ENCODE data around the gene RPL9.

The RPL9 gene

DNA sequence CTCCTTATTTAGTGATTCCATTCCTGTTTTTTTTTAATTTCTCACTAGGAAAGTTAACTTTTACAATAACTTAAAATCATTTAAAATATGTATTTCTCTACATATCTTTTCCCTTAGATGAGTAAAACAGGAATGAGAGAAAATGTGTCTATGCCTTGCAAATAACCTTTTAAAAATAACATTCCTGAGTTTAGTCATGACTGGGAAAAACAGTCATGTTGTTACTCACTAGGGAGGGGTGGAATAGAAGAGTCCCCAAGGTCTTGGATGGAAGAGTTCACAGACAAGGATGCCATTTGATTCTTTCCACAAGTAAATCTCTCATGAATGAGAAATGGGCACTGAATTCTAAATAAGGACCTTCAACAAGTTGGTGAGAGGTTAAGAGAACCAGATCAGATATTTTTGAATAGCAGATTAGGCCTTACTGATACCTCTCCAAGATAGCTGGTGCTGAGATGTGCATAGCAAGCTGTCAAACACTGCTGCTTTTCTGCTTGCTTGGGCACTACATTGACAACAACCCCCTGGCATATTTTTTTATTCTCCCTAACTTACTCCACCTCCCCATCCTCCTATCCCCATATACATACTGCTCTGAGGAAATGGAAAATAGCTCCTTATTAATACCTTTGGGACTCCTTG lies 43.4 kb upstream of the RPL9 start:
- H3K9ac ChIP-seq (ENCODE audit: low read length) = peak overlapping the region; percentile 90
- no peak overlapping the region for H2BK12ac ChIP-seq (ENCODE audit: low read length in 2 of 2)
- H2BK120ac ChIP-seq (ENCODE audit: low read depth, low read length) = no peak overlapping the region
- peak; percentile 22 for DNase-seq
- H4K91ac ChIP-seq (ENCODE audit: low read length) = no peak overlapping the region
- H3K9me3 ChIP-seq (ENCODE audit: control insufficient read depth, low read length) = no peaks in the 10 kb centered on the region
- H3K36me3 ChIP-seq (ENCODE audit: control insufficient read depth in 1 of 2, insufficient read depth in 2 of 2, low read depth in 1 of 2, low read length in 2 of 2) = peaks cover 23 to 83% of the 10 kb centered on the region in 2 experiments
- no peak overlapping the region for H4K8ac ChIP-seq (ENCODE audit: low read length)
- peaks cover 4% of the 10 kb centered on the region for H3K4me1 ChIP-seq (ENCODE audit: control insufficient read depth, insufficient read depth, low read depth, low read length)
- H3K4me2 ChIP-seq (ENCODE audit: low read length, poor library complexity, severe bottlenecking) = no peak overlapping the region
- no peak overlapping the region for H2BK5ac ChIP-seq (ENCODE audit: low read depth, low read length, poor library complexity, severe bottlenecking)
- H2AK5ac ChIP-seq (ENCODE audit: low read length, severe bottlenecking) = no peak overlapping the region
- no peaks in the 10 kb centered on the region for H3K27me3 ChIP-seq (ENCODE audit: control insufficient read depth in 1 of 2, insufficient read depth in 1 of 2, low read length in 2 of 2)
- H3K4ac ChIP-seq (ENCODE audit: low read depth in 1 of 2, low read length in 2 of 2) = no peak overlapping the region
- peak overlapping the region in 1 of 2 experiments; percentile 45 for H3K4me3 ChIP-seq (ENCODE audit: insufficient read depth in 1 of 2, low read depth in 1 of 2, low read length in 2 of 2)
- no peak overlapping the region for H3K14ac ChIP-seq (ENCODE audit: low read length in 2 of 2)
- H2AFZ ChIP-seq (ENCODE audit: low read depth, low read length) = no peak overlapping the region
- H3K23ac ChIP-seq (ENCODE audit: low read length in 2 of 2) = no peak overlapping the region
- no peak overlapping the region for H3K18ac ChIP-seq (ENCODE audit: low read depth in 1 of 2, low read length in 2 of 2)
- no peak overlapping the region for H2BK15ac ChIP-seq (ENCODE audit: low read depth, poor library complexity, severe bottlenecking)
- peak overlapping the region; percentile 74 for H3K27ac ChIP-seq (ENCODE audit: low read length, poor library complexity, severe bottlenecking)
- H3K79me1 ChIP-seq (replicated peaks; ENCODE audit: low read length, poor library complexity, severe bottlenecking) = peaks cover 5% of the 10 kb centered on the region

GRCh38 chr4:39498727-39499020 lies 40.0 kb upstream of the RPL9 start:
- Histone ChIP-seq H2AK5ac (ENCODE audit: low read length, severe bottlenecking) (no peak overlapping the region), H2BK120ac (ENCODE audit: low read depth, low read length) (no peak overlapping the region), H3K4me1 (ENCODE audit: control insufficient read depth, insufficient read depth, low read depth, low read length) (peaks cover 1% of the 10 kb centered on the region), H3K23ac (ENCODE audit: low read length in 2 of 2) (no peak overlapping the region), H3K27me3 (ENCODE audit: control insufficient read depth in 1 of 2, insufficient read depth in 1 of 2, low read length in 2 of 2) (no peaks in the 10 kb centered on the region), H2BK12ac (ENCODE audit: low read length in 2 of 2) (no peak overlapping the region), H3K4me3 (ENCODE audit: insufficient read depth in 1 of 2, low read depth in 1 of 2, low read length in 2 of 2) (no peak overlapping the region), H2BK15ac (ENCODE audit: low read depth, poor library complexity, severe bottlenecking) (no peak overlapping the region), H3K36me3 (ENCODE audit: control insufficient read depth in 1 of 2, insufficient read depth in 2 of 2, low read depth in 1 of 2, low read length in 2 of 2) (peaks cover 16 to 54% of the 10 kb centered on the region in 2 experiments), H3K9ac (ENCODE audit: low read length) (no peak overlapping the region), H3K79me1 (replicated peaks; ENCODE audit: low read length, poor library complexity, severe bottlenecking) (peaks cover 1% of the 10 kb centered on the region), H3K18ac (ENCODE audit: low read depth in 1 of 2, low read length in 2 of 2) (no peak overlapping the region), H4K8ac (ENCODE audit: low read length) (no peak overlapping the region), H4K91ac (ENCODE audit: low read length) (no peak overlapping the region), H2BK5ac (ENCODE audit: low read depth, low read length, poor library complexity, severe bottlenecking) (no peak overlapping the region), H3K9me3 (ENCODE audit: control insufficient read depth, low read length) (no peaks in the 10 kb centered on the region), H3K14ac (ENCODE audit: low read length in 2 of 2) (no peak overlapping the region), H2AFZ (ENCODE audit: low read depth, low read length) (no peak overlapping the region), H3K4ac (ENCODE audit: low read depth in 1 of 2, low read length in 2 of 2) (no peak overlapping the region), H3K4me2 (ENCODE audit: low read length, poor library complexity, severe bottlenecking) (no peak overlapping the region), H3K27ac (ENCODE audit: low read length, poor library complexity, severe bottlenecking) (no peak overlapping the region)
- no peak for DNase-seq

GRCh38 chr4:39497909-39498726 lies 39.4 kb upstream of the RPL9 start:
- Histone ChIP-seq H3K23ac (ENCODE audit: low read length in 2 of 2) (no peak overlapping the region), H3K4ac (ENCODE audit: low read depth in 1 of 2, low read length in 2 of 2) (no peak overlapping the region), H2BK15ac (ENCODE audit: low read depth, poor library complexity, severe bottlenecking) (no peak overlapping the region), H3K4me2 (ENCODE audit: low read length, poor library complexity, severe bottlenecking) (no peak overlapping the region), H2AK5ac (ENCODE audit: low read length, severe bottlenecking) (no peak overlapping the region), H3K27me3 (ENCODE audit: control insufficient read depth in 1 of 2, insufficient read depth in 1 of 2, low read length in 2 of 2) (no peaks in the 10 kb centered on the region), H2BK12ac (ENCODE audit: low read length in 2 of 2) (no peak overlapping the region), H3K14ac (ENCODE audit: low read length in 2 of 2) (no peak overlapping the region), H3K4me1 (ENCODE audit: control insufficient read depth, insufficient read depth, low read depth, low read length) (peaks cover 1% of the 10 kb centered on the region), H4K8ac (ENCODE audit: low read length) (no peak overlapping the region), H4K91ac (ENCODE audit: low read length) (no peak overlapping the region), H3K9me3 (ENCODE audit: control insufficient read depth, low read length) (no peaks in the 10 kb centered on the region), H3K36me3 (ENCODE audit: control insufficient read depth in 1 of 2, insufficient read depth in 2 of 2, low read depth in 1 of 2, low read length in 2 of 2) (peaks cover 14 to 48% of the 10 kb centered on the region in 2 experiments), H3K9ac (ENCODE audit: low read length) (no peak overlapping the region), H3K27ac (ENCODE audit: low read length, poor library complexity, severe bottlenecking) (no peak overlapping the region), H3K79me1 (replicated peaks; ENCODE audit: low read length, poor library complexity, severe bottlenecking) (peaks cover 1% of the 10 kb centered on the region), H2BK120ac (ENCODE audit: low read depth, low read length) (no peak overlapping the region), H2BK5ac (ENCODE audit: low read depth, low read length, poor library complexity, severe bottlenecking) (no peak overlapping the region), H2AFZ (ENCODE audit: low read depth, low read length) (no peak overlapping the region), H3K18ac (ENCODE audit: low read depth in 1 of 2, low read length in 2 of 2) (no peak overlapping the region), H3K4me3 (ENCODE audit: insufficient read depth in 1 of 2, low read depth in 1 of 2, low read length in 2 of 2) (no peak overlapping the region)
- no peak for DNase-seq
- 95% methylated on average over 1 of the region's 1 CpG for WGBS

DNA sequence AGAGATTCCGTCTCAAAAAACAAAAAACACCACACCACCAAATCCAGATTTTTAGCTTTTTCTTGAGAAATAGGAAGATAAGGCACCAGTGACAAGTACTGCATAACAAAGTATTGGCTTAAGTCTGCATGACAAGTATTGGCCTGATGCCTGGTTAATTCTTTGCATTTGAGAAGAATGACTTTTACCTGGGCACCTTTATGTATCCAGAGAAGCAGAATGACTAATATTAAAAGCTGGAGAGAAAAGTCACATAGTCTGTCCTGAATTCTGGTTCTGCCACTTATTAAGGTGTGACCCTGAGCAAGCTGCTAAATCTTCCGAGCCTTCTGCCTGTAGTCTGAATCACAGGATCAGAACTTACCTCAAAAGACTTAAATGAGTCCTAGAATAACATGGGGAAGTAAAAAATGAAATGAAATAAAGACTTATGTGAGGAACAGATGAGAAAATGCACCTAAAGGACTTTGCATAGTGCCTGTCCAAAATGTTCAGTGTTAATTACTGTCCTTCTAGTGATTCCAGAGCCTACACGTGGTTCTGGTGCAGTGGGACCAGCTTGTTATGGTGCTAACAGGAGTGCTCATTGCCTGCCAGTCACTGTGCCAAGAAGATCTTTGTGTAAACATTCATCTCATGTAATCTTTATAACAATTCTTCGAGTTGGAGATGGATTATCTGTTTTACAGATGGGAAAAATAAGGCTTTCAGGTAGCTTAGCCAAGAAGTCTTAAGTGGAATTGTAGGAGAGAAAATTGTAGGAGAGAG lies 36.9 kb upstream of the RPL9 start:
- no peaks in the 10 kb centered on the region for H3K79me1 ChIP-seq (replicated peaks; ENCODE audit: low read length, poor library complexity, severe bottlenecking)
- no peak overlapping the region for H2BK5ac ChIP-seq (ENCODE audit: low read depth, low read length, poor library complexity, severe bottlenecking)
- no peak overlapping the region for H3K4ac ChIP-seq (ENCODE audit: low read depth in 1 of 2, low read length in 2 of 2)
- no peaks in the 10 kb centered on the region for H3K27me3 ChIP-seq (ENCODE audit: control insufficient read depth in 1 of 2, insufficient read depth in 1 of 2, low read length in 2 of 2)
- H3K9ac ChIP-seq (ENCODE audit: low read length) = no peak overlapping the region
- no peak overlapping the region for H2AFZ ChIP-seq (ENCODE audit: low read depth, low read length)
- H4K8ac ChIP-seq (ENCODE audit: low read length) = no peak overlapping the region
- H2BK12ac ChIP-seq (ENCODE audit: low read length in 2 of 2) = no peak overlapping the region
- no peak overlapping the region for H3K4me2 ChIP-seq (ENCODE audit: low read length, poor library complexity, severe bottlenecking)
- H3K4me1 ChIP-seq (ENCODE audit: control insufficient read depth, insufficient read depth, low read depth, low read length) = no peaks in the 10 kb centered on the region
- H2BK120ac ChIP-seq (ENCODE audit: low read depth, low read length) = no peak overlapping the region
- H3K9me3 ChIP-seq (ENCODE audit: control insufficient read depth, low read length) = no peaks in the 10 kb centered on the region
- H3K18ac ChIP-seq (ENCODE audit: low read depth in 1 of 2, low read length in 2 of 2) = no peak overlapping the region
- WGBS = 91% methylated on average over 3 of the region's 4 CpGs
- H3K14ac ChIP-seq (ENCODE audit: low read length in 2 of 2) = no peak overlapping the region
- no peak overlapping the region for H2AK5ac ChIP-seq (ENCODE audit: low read length, severe bottlenecking)
- no peak overlapping the region for H3K27ac ChIP-seq (ENCODE audit: low read length, poor library complexity, severe bottlenecking)
- H3K23ac ChIP-seq (ENCODE audit: low read length in 2 of 2) = no peak overlapping the region
- H3K36me3 ChIP-seq (ENCODE audit: control insufficient read depth in 1 of 2, insufficient read depth in 2 of 2, low read depth in 1 of 2, low read length in 2 of 2) = peaks cover 3 to 37% of the 10 kb centered on the region in 2 experiments
- no peak for DNase-seq
- no peak overlapping the region for H2BK15ac ChIP-seq (ENCODE audit: low read depth, poor library complexity, severe bottlenecking)
- H3K4me3 ChIP-seq (ENCODE audit: insufficient read depth in 1 of 2, low read depth in 1 of 2, low read length in 2 of 2) = no peak overlapping the region
- no peak overlapping the region for H4K91ac ChIP-seq (ENCODE audit: low read length)
